Activated CD4-positive, alpha-beta memory T cell treated with anti-CD3 and anti-CD28 coated beads for 36 hours (primary cell): Measurements from ENCODE around the gene RIMS3. TPM values are rescaled to one million over a fixed set of nuclear protein-coding genes. Genes with fewer than 3 reads are reported as not detected.

Experiments used
- total RNA-seq, 2 experiments: library from RNA; stranded (reverse); gene quantifications; one replicate each; pipeline ENCODE4 v1.2.3, GENCODE V29; 2021

The RIMS3 gene
- total RNA-seq, 2 experiments from 2014 or later: 3.7 to 4.0 TPM

Other genes starting within 250 kb of the RIMS3 start
- 1 to 10 TPM; 4.8 to 5.7 TPM for gene ZFP69B, start 215.2 kb downstream of the RIMS3 start, total RNA-seq
- 1 to 10 TPM; 3.9 to 4.5 TPM for gene ZFP69, start 188.4 kb downstream of the RIMS3 start, total RNA-seq
- 10 to 100 TPM in 1 of 2 experiments, 1 to 10 TPM in 1; 9.7 to 11.7 TPM for gene EXO5, start 156.9 kb downstream of the RIMS3 start, total RNA-seq
- 1 to 10 TPM; 4.8 to 5.9 TPM for gene ZNF684, start 134.0 kb downstream of the RIMS3 start, total RNA-seq
- gene NFYC, start 26.0 kb upstream of the RIMS3 start, total RNA-seq: 10 to 100 TPM; 52.6 to 61.7 TPM
- under 1 TPM; 0.45 to 0.53 TPM for gene KCNQ4, start 118.1 kb upstream of the RIMS3 start, total RNA-seq
- 1 to 10 TPM; 1.9 to 2.1 TPM for gene CITED4, start 196.7 kb upstream of the RIMS3 start, total RNA-seq